ENCODE results near the gene SRSF11.
A peak's percentile ranks its signal among the peaks of the same experiment; 100 is the strongest.

SRSF11 gene

GRCh38 chr1:70222716-70223235 is 1.6 kb downstream of the SRSF11 start:
- Histone ChIP-seq H3K4me3 (ENCODE audit: low read length) (peak overlapping the region; percentile 98), H3K9me3 (replicated peaks; ENCODE audit: low read length) (no peaks in the 10 kb centered on the region), H3K4me2 (ENCODE audit: low read length) (peak overlapping the region; percentile 86), H3K4me1 (ENCODE audit: control insufficient read depth, insufficient read depth, low read length) (peaks cover 32% of the 10 kb centered on the region), H3K9ac (ENCODE audit: low read depth, low read length) (peak overlapping the region; percentile 97), H3K36me3 (ENCODE audit: insufficient read depth, low read length) (peaks cover 37% of the 10 kb centered on the region), H3K27me3 (ENCODE audit: control insufficient read depth, insufficient read depth, low read length) (no peaks in the 10 kb centered on the region)

GRCh38 chr1:70224954-70225353 is 3.8 kb downstream of the SRSF11 start:
- H3K4me2 ChIP-seq (ENCODE audit: low read length) = no peak overlapping the region
- no peak overlapping the region for H3K9ac ChIP-seq (ENCODE audit: low read depth, low read length)
- H3K4me1 ChIP-seq (ENCODE audit: control insufficient read depth, insufficient read depth, low read length) = peaks cover 36% of the 10 kb centered on the region
- no peak overlapping the region for H3K4me3 ChIP-seq (ENCODE audit: low read length)
- no peaks in the 10 kb centered on the region for H3K27me3 ChIP-seq (ENCODE audit: control insufficient read depth, insufficient read depth, low read length)
- H3K9me3 ChIP-seq (replicated peaks; ENCODE audit: low read length) = no peaks in the 10 kb centered on the region
- peaks cover 57% of the 10 kb centered on the region for H3K36me3 ChIP-seq (ENCODE audit: insufficient read depth, low read length)

GRCh38 chr1:70227439-70227838 is 6.3 kb downstream of the SRSF11 start:
- Histone ChIP-seq H3K4me3 (ENCODE audit: low read length) (no peak overlapping the region), H3K9me3 (replicated peaks; ENCODE audit: low read length) (no peaks in the 10 kb centered on the region), H3K4me2 (ENCODE audit: low read length) (no peak overlapping the region), H3K36me3 (ENCODE audit: insufficient read depth, low read length) (peaks cover 76% of the 10 kb centered on the region), H3K27me3 (ENCODE audit: control insufficient read depth, insufficient read depth, low read length) (no peaks in the 10 kb centered on the region), H3K9ac (ENCODE audit: low read depth, low read length) (no peak overlapping the region), H3K4me1 (ENCODE audit: control insufficient read depth, insufficient read depth, low read length) (peaks cover 36% of the 10 kb centered on the region)

GRCh38 chr1:70228670-70229069 is 7.5 kb downstream of the SRSF11 start:
- no peaks in the 10 kb centered on the region for H3K27me3 ChIP-seq (ENCODE audit: control insufficient read depth, insufficient read depth, low read length)
- H3K36me3 ChIP-seq (ENCODE audit: insufficient read depth, low read length) = peaks cover 78% of the 10 kb centered on the region
- no peaks in the 10 kb centered on the region for H3K9me3 ChIP-seq (replicated peaks; ENCODE audit: low read length)
- no peak overlapping the region for H3K9ac ChIP-seq (ENCODE audit: low read depth, low read length)
- no peak overlapping the region for H3K4me3 ChIP-seq (ENCODE audit: low read length)
- no peak overlapping the region for H3K4me2 ChIP-seq (ENCODE audit: low read length)
- peaks cover 26% of the 10 kb centered on the region for H3K4me1 ChIP-seq (ENCODE audit: control insufficient read depth, insufficient read depth, low read length)

GRCh38 chr1:70231475-70231874 is 10.3 kb downstream of the SRSF11 start:
- peaks cover 15% of the 10 kb centered on the region for H3K4me1 ChIP-seq (ENCODE audit: control insufficient read depth, insufficient read depth, low read length)
- no peak overlapping the region for H3K4me3 ChIP-seq (ENCODE audit: low read length)
- no peak overlapping the region for H3K9ac ChIP-seq (ENCODE audit: low read depth, low read length)
- peaks cover 89% of the 10 kb centered on the region for H3K36me3 ChIP-seq (ENCODE audit: insufficient read depth, low read length)
- H3K4me2 ChIP-seq (ENCODE audit: low read length) = no peak overlapping the region
- H3K27me3 ChIP-seq (ENCODE audit: control insufficient read depth, insufficient read depth, low read length) = no peaks in the 10 kb centered on the region
- H3K9me3 ChIP-seq (replicated peaks; ENCODE audit: low read length) = no peaks in the 10 kb centered on the region

- Histone ChIP-seq H3K4me1 (ENCODE audit: control insufficient read depth, insufficient read depth, low read length) (no peaks in the 10 kb centered on the region), H3K4me3 (ENCODE audit: low read length) (no peak overlapping the region), H3K27me3 (ENCODE audit: control insufficient read depth, insufficient read depth, low read length) (no peaks in the 10 kb centered on the region), H3K36me3 (ENCODE audit: insufficient read depth, low read length) (peaks cover 98% of the 10 kb centered on the region), H3K4me2 (ENCODE audit: low read length) (no peak overlapping the region), H3K9me3 (replicated peaks; ENCODE audit: low read length) (no peaks in the 10 kb centered on the region), H3K9ac (ENCODE audit: low read depth, low read length) (no peak overlapping the region)
These were observed 13.6 kb downstream of the SRSF11 start for GRCh38 chr1:70234733-70235132.

GRCh38 chr1:70239940-70240339 is 18.8 kb downstream of the SRSF11 start:
- H3K4me3 ChIP-seq (ENCODE audit: low read length) = no peak overlapping the region
- H3K27me3 ChIP-seq (ENCODE audit: control insufficient read depth, insufficient read depth, low read length) = no peaks in the 10 kb centered on the region
- no peak overlapping the region for H3K4me2 ChIP-seq (ENCODE audit: low read length)
- H3K9me3 ChIP-seq (replicated peaks; ENCODE audit: low read length) = no peaks in the 10 kb centered on the region
- H3K9ac ChIP-seq (ENCODE audit: low read depth, low read length) = no peak overlapping the region
- H3K36me3 ChIP-seq (ENCODE audit: insufficient read depth, low read length) = peaks cover 97% of the 10 kb centered on the region
- no peaks in the 10 kb centered on the region for H3K4me1 ChIP-seq (ENCODE audit: control insufficient read depth, insufficient read depth, low read length)

- Histone ChIP-seq H3K27me3 (ENCODE audit: control insufficient read depth, insufficient read depth, low read length) (no peaks in the 10 kb centered on the region), H3K9me3 (replicated peaks; ENCODE audit: low read length) (no peaks in the 10 kb centered on the region), H3K36me3 (ENCODE audit: insufficient read depth, low read length) (peaks cover 93% of the 10 kb centered on the region), H3K4me2 (ENCODE audit: low read length) (no peak overlapping the region), H3K4me1 (ENCODE audit: control insufficient read depth, insufficient read depth, low read length) (no peaks in the 10 kb centered on the region), H3K4me3 (ENCODE audit: low read length) (no peak overlapping the region), H3K9ac (ENCODE audit: low read depth, low read length) (no peak overlapping the region)
These were observed 25.9 kb downstream of the SRSF11 start for GRCh38 chr1:70247122-70247521.

GRCh38 chr1:70247768-70248167 is 26.6 kb downstream of the SRSF11 start:
- Histone ChIP-seq H3K4me2 (ENCODE audit: low read length) (no peak overlapping the region), H3K9ac (ENCODE audit: low read depth, low read length) (no peak overlapping the region), H3K36me3 (ENCODE audit: insufficient read depth, low read length) (peaks cover 93% of the 10 kb centered on the region)

GRCh38 chr1:70248729-70249128 is 27.5 kb downstream of the SRSF11 start:
- H3K36me3 ChIP-seq (ENCODE audit: insufficient read depth, low read length) = peaks cover 92% of the 10 kb centered on the region
- no peaks in the 10 kb centered on the region for H3K27me3 ChIP-seq (ENCODE audit: control insufficient read depth, insufficient read depth, low read length)

More at GRCh38 chr1:70247768-70248167, 26.6 kb downstream of the SRSF11 start:
- Histone ChIP-seq H3K9me3 (replicated peaks; ENCODE audit: low read length) (no peaks in the 10 kb centered on the region), H3K27me3 (ENCODE audit: control insufficient read depth, insufficient read depth, low read length) (no peaks in the 10 kb centered on the region), H3K4me3 (ENCODE audit: low read length) (no peak overlapping the region), H3K4me1 (ENCODE audit: control insufficient read depth, insufficient read depth, low read length) (no peaks in the 10 kb centered on the region)

GRCh38 chr1:70256664-70257063 is 35.5 kb downstream of the SRSF11 start:
- Histone ChIP-seq H3K4me2 (ENCODE audit: low read length) (no peak overlapping the region), H3K9me3 (replicated peaks; ENCODE audit: low read length) (no peaks in the 10 kb centered on the region), H3K9ac (ENCODE audit: low read depth, low read length) (no peak overlapping the region), H3K4me1 (ENCODE audit: control insufficient read depth, insufficient read depth, low read length) (no peaks in the 10 kb centered on the region), H3K4me3 (ENCODE audit: low read length) (no peak overlapping the region), H3K27me3 (ENCODE audit: control insufficient read depth, insufficient read depth, low read length) (no peaks in the 10 kb centered on the region), H3K36me3 (ENCODE audit: insufficient read depth, low read length) (peaks cover 28% of the 10 kb centered on the region)

More at GRCh38 chr1:70248729-70249128, 27.5 kb downstream of the SRSF11 start:
- no peaks in the 10 kb centered on the region for H3K9me3 ChIP-seq (replicated peaks; ENCODE audit: low read length)
- H3K4me3 ChIP-seq (ENCODE audit: low read length) = no peak overlapping the region
- H3K4me2 ChIP-seq (ENCODE audit: low read length) = no peak overlapping the region
- no peak overlapping the region for H3K9ac ChIP-seq (ENCODE audit: low read depth, low read length)
- H3K4me1 ChIP-seq (ENCODE audit: control insufficient read depth, insufficient read depth, low read length) = no peaks in the 10 kb centered on the region

GRCh38 chr1:70264839-70265238 is 43.7 kb downstream of the SRSF11 start:
- Histone ChIP-seq H3K9ac (ENCODE audit: low read depth, low read length) (no peak overlapping the region), H3K27me3 (ENCODE audit: control insufficient read depth, insufficient read depth, low read length) (no peaks in the 10 kb centered on the region), H3K9me3 (replicated peaks; ENCODE audit: low read length) (no peaks in the 10 kb centered on the region), H3K4me2 (ENCODE audit: low read length) (no peak overlapping the region), H3K4me1 (ENCODE audit: control insufficient read depth, insufficient read depth, low read length) (no peaks in the 10 kb centered on the region), H3K36me3 (ENCODE audit: insufficient read depth, low read length) (peaks cover 32% of the 10 kb centered on the region), H3K4me3 (ENCODE audit: low read length) (no peak overlapping the region)
